GM21717 (cell line): ENCODE results near the gene OSBPL10.

Experiments used
- ATAC-seq: cut with Tn5 transposase; IDR thresholded peaks from one replicate; pipeline ENCODE4 v1.9.1; 2021; ENCODE audit warnings: mild to moderate bottlenecking, moderate library complexity; ENCODE audit not compliant: unreplicated experiment

Gene OSBPL10

DNA sequence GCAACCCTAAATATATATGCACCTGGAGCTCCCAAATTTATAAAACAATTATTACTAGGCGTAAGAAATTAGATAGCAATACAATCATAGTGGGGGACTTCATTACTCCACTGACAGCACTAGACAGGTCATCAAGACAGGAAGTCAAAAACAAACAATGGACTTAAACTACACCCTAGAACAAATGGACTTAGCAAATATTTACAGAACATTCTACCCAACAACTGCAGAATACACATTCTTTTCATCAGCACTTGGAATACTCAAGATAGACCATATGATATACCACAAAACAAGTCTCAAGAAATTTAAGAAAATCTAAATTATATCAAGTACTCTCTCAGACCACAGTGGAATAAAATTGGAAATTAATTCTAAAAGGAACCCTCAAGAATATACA, 201.5 kb downstream of the OSBPL10 start:
- no peak for ATAC-seq

DNA sequence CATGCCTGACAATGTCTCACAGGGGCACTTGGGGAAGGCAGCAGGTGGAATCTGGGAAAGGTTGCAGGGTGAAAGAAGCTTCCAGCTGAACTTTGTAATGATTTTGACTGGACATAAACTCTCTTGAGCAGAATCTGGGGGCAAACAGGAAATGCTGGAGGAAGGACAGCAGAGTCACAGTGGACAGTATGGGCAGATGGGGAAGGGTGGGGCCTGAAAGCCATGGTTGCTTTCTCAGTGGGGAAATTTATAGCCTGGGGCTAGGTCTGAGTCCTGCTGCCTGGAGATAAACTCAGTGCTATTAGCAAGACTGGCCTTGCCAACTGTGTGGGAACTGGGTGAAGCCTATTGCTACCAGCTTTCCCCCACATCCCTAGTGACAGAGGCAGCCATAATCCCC, 203.2 kb downstream of the OSBPL10 start:
- ATAC-seq = no peak

DNA sequence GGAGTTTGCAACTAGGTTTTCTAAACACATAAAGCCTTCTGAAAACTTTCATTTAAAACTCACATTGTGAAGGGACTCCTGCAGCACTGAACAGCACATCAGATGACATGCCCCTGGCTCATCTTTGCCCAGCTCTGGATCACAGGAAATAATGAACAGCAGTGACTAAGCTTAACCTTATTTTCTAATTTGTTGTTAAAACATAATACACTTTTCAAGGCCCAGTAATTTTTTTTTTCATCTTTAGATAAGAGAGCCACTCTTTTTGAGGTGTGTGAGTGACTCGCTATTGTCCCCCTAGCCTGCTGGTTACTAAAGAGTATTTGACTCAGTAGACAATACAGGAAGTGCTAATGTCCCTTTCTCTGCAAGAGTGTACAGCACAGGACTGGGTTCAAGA, 204.0 kb downstream of the OSBPL10 start:
- no peak for ATAC-seq

DNA sequence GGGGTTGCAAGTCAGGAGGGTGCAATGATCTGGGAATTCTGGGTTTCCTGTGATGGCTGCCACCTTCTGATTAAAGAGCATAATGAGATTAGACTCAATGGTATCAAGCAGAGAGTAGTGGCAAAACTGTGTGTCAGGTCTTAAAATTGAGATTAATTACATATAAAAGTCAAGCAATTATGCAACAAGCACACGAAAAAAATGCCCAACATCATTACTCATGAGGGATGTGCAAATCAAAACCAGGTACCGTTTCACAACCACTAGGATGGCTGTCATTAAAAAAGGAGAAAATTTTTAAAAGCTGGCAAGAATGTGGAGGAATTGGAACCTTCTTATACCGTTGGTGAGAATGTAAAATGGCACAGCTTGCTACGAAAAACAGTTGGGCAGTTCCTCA, 205.0 kb downstream of the OSBPL10 start:
- no peak for ATAC-seq

DNA sequence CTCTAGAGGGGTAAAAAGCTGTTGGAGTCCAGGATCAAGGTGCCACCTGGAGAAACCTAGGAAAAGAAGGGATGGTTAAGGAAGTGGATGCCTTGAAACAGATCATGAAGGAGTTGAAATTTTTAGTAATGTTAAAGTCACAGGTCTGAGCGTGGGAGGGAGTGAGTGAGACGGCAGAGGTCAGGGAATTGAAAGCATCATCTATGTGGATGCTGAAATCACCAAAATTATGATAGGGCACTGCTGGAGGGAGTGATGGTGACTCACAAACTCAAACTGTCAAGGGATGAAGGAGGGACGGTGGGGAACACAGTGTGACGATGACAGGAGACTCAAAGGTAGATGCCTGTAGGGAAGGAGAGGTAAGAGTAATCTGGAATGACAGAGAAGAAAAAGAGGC, 205.7 kb downstream of the OSBPL10 start:
- no peak for ATAC-seq

DNA sequence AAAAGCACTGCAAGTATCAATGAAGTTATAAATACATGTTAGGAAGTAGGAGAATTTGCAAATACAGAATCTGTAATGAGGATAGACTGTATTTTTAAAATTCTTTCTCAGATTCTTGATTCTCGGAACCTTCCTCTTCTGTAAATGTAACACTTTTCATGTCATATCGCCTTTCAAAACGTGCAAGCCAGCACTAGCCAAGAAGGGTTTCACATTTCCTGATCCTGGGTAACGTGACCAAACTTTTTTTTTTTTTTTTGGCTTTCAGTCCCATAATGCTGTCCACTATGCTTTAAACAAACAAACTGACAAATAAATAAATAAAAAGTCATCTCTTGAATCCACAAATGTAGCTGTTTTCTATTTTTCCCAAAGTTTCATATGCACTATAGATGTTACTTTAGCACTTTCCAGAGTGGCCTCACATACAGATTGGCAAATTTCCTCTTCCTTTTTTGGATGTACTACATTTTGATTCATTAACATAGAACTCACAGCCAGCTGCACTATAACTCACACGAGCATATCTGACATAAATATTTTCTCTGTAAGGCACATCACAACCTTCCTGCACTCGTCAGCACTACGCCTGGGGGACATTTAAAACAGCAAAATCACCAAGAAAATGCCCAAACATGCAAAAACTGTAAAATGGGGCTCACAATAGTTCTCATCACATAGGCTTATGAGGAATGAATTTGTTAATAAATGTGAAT, 208.1 kb downstream of the OSBPL10 start:
- ATAC-seq = no peak

DNA sequence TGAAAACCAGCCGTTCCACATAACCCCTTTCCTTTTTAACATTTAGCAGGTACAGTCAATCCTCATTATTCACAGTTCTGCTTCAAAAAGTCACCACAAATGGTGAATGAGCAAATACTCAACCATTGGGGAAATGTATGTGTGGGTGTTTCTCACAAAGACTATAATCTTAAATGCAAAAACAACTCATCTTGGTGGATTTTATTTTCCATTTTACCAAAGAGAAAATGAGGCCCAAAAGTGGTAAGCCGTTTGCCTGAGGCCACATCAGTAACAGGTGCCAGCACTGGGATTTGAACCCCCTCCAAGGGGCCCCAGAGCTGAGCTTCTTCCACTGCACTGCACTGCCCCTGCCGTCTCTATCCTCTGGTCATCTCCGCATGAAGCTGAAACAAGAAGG, 208.8 kb downstream of the OSBPL10 start:
- ATAC-seq = no peak

DNA sequence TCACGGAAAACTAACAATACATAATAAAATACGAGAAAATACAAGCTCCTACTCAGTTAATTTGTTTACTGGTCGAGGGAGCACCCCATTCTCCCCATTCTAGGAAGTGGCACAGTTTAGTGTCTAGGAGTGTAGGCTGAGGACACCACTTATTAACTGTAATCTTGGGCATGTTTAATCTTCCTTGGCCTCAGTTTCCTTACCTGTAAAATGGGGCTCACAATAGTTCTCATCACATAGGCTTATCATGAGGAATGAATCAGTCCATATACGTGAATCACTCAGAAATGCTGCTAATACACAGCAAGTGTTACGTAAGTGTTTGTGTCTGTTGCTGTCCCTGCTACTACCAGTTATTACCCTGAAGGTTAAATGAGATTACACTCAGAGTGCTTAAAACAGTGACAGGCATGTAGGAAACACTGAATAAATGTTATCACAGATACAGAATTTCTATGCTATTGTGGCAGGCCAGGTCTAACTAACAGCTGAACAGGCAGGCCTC, 210.2 kb downstream of the OSBPL10 start:
- ATAC-seq = no peak

DNA sequence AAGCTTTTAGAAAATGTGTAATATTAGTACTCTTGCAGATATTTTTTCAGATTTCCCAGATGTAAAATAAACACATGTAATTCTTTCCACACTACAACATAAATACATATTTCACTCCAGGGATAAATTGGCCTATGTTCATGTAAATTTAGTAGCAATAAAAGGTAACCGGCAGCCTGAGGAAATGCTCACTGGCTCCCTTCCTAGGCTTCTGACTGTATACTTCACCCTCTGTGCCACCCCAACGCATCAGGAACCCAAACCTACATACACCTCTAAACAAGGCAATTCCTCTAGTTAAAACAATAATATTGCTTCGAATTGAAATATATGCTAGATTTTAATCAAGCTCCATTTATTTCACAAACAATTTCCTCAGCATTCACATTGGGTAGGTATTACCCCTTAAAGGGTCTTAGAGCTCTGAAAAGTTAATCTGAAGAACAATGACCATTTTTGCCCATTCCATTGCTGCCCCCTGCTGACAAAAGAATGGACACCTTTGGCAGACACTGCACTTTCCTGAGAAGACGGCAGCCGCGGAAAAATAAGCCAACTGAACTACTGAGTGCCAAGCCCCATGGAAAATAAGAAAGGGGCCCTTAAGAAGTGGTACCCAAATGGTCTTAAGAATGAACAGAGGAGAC, 212.5 kb downstream of the OSBPL10 start:
- no peak for ATAC-seq

DNA sequence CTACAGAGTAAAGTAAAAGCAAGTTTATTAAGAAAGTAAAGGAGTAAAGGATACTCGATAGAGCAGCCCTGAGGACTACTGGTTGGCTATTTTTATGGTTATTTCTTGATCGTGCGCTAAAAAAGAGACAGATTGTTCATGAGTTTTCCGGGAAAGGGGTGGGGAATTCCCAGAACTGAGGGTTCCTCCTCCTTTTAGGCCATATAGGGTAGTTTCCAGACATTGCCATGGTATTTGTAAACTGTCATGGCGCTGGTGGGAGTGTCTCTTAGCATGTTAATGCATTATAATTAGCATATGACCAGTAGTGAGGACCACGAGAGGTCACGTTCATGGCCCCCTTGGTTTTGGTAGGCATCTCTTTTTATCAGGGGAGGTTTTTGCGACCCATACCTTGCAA, 213.1 kb downstream of the OSBPL10 start:
- ATAC-seq = no peak

DNA sequence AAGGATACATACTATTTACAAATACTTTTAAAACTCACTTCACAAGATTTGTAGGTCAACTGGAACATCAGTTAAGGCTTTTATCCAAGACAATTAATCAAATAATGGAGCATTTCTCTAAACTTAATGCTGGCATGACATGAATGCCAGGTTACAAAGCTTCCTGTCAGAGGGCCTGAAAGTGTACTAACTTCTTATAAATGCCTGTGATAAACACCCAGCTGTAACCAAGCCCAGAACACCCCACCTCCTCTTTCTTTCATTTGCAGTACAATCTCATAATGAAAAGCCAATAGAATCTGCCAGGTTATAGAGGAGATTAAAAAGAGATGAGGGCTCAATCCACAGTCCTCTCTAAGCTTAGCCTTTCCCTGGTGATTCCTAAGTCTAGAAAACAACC, 214.4 kb downstream of the OSBPL10 start:
- ATAC-seq = no peak

DNA sequence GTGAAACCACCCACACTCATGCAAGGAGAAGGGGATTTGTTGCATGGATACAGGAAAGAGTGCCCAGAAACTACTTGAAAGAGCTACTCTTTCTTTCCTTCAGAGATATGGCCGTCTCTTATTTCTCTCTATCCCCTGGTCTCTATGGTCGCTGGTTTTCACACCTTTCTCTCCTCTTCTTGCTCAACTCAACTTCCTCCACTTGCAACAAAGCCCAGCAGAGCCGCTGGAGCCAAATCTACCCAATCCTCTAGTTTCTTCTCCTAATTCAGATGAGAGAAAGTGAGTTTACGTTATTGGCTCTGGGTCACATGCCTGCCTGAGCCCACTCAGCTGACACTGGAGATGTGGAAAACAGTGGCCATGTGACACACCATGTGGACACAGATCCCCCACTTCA, 215.2 kb downstream of the OSBPL10 start:
- ATAC-seq = no peak

DNA sequence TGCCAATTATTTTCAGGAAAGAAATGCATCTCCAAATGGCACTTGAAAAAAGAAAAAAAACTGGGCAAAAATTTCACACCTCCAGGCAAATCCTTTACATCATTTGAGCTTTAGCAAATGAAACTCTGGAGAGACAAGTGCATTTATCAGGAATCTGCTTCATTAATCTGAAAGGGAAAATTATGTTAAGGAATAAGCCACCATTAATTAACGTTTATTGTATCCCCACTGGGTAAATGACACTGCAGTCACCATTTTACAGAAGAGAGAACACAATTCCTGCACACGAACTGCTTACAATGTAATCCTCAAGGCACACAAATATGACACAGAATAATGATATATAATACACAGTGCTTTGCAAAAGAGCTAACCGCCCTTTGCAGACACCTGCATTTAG, 217.3 kb downstream of the OSBPL10 start:
- ATAC-seq = no peak

DNA sequence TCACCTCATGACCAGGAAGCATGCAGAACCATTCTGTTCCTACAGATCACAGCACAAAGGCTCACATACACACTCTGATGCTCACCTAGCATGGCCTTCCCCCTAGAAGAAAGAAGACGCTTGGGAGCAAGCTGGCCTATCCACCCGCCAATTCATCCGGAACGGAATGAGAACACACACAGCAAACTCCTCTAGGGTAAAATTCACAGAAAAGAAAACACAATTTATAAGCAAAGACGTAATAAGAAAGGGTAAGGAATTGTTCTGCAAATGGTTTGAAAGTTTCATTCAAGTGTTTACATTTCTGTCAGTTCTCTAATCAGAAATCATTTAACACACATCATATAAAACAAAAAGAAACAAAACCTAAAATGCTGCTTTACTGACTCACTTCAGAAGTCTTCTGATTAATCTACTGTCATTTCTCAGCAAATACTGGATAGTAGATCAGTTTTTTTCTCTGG, 218.1 kb downstream of the OSBPL10 start:
- no peak for ATAC-seq

DNA sequence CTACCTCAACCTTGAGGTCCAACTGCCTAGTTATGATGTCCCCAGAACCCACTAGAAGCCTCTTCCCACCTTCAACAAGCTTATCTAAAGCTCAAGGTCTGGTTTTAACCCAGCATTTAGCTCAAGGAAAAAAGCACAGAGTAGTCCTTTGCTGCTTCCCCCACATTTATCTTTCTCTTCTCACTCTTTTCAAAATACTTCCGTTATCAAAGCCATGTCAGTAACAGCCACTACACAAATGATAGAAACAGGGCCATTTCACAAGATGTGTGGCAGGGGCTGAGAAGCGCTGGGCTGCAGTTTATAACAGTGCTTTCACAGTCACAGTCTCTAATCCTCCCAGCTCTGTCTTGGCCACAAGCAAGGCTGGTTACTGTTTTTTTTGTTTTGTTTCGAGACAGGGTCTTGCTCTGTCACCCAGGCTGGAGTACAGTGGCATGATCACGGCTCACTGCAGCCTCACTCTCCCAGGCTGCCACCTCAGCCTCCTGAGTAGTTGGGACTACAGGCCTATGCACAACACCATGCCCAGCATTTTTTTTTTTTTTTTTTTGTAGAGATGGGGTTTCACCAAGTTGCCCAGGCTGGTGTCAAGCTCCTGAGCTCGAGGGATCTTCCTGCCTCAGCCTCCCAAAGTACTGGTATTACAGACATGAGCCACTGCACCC, 218.8 kb downstream of the OSBPL10 start:
- ATAC-seq = no peak

DNA sequence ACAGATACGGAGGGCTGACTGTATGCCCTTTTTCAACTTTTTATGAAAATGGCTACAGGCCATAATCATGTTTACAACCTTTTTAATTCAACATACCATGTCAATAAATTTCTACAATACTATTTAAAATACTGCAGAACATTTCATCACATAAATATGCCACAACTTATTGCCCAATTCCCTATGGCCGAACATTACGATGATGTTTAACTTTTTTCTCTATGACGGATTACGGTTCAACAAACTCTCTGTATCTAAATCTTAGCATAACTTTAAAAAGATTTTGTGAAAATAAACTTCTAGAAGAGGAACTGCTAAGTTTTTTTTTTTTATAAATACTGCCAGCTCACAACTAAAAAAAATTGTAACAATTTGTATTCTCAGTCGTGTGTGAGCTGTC, 220.4 kb downstream of the OSBPL10 start:
- no peak for ATAC-seq

DNA sequence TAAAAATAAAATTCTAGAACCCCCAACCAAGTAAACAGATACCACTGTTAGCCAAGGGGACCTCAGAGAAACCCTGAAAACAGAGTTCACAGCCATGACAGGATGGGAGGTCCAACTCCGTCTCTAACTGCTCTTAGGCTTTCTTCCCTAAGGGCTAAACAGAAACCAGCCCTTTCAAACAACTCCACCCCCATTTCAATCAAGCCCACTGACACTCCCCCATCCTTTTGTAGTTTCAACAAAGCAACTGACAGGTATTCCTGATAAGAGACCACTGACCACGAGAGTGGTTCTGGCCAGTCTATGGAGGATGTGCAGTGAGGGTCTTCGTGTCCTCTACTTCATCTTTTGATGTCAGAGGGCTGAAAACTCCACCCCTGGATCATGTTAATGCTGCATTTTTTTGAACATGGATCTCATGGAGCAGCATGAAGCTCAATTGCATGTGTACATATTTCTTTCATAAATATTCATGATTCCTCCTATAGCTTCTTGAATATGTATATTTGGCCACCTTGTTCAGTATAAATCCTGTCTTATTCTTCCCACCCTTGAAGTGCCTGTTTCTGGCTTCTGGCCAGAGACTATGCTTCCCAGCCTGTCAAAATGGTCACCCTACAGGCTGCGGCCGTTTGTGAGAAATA, 222.6 kb downstream of the OSBPL10 start:
- ATAC-seq = no peak

DNA sequence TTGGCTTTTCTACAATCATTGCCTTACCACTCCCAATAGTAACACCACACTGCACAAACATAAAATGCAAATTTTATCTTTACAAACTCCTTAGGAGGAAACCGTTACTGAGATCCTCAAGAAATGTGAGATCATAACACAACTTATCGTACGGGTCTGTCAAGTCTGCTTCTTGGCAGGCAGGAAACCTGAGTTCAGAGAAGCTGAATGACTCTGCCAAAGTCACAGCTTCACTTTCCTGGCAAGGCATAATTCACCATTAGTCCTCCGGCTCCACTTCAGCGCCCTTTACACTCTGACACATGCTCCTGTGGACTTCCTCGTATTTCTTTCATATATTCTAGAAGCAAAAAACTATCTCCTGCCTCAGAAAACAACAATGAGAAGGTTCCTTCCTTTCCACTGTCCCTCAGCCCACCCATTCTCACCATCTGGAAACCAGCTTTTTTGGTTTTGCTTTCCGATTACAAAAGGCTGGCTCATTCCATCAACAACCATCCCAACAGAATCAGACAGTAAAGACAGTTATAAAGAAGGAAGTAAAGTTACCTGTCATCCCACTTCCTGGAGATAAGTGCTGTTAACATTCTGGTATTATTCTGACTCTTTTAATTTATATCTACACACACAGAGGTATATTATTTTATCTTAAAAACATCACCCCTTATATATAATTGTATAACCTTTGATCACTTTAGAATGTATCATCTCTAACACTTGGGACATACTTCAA, 225.0 kb downstream of the OSBPL10 start:
- no peak for ATAC-seq

DNA sequence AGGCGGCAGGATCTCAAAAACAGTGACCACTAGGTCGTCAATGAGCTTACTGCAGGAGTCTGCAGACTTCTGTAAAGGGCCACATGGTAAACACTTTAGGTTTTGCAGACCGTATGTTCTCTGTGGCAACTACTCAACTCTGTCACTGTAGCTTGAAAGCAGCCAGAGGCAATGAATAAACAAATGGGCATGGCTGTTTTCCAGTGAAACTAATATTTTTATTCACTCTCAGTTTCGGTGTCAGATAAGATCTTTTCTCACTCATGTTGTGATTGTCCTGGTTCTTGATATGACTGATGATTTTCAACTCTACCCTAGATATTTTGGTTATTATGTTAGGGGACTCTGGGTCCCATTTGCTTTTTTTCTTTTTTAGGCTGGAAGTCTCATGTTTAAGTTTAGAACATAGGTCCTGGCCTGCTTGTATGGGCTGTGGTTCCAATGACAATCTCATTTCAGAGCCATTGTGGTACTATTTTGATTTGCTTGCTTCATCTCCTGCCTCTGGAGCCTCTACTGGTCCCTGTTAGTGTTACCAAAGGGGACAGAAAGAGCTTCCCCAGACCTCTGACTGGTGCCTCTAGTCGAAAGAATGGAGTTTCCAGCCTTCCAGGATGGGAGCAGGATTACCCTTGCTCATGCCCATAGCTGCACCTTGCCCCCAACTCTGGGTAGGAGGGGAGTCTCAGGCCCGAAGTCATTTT, 226.3 kb downstream of the OSBPL10 start:
- peak; percentile 91 for ATAC-seq

DNA sequence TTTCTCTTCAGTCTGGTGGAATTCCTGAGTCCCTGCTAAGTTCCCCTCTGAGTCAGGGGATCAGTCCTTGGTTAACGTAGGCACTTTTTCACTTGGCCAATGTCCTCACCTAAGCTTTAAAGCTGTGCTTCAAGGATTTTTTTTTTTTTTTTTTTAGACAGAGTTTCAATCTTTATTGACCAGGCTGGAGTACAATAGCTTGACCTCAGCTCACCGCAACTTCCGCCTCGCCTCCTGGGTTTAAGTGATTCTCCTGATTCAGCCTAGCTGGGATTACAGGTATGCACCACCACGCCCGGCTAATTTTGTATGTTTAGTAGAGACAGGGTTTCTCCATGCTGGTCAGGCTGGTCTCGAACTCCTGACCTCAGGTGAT, 228.0 kb downstream of the OSBPL10 start:
- ATAC-seq = no peak
